IMR-90 (cell line): ENCODE data around the gene SEPTIN8.

Experiments used
- BHLHE40 ChIP-seq: fragments of 150-350 bp; IDR thresholded peaks from 2 replicates; pipeline ENCODE4 v1.6.1; 2016; ENCODE audit warnings: mild to moderate bottlenecking, low read depth, low read length
- CHD1 ChIP-seq: IDR thresholded peaks from 2 replicates; pipeline ENCODE4 v1.6.1; 2012; ENCODE audit warnings: low read depth, low read length, improper control_type of control experiment
- CTCF ChIP-seq: conservative IDR thresholded peaks from 2 replicates; pipeline ENCODE4 v1.5.1; 2012; ENCODE audit warnings: mild to moderate bottlenecking, low read depth, low read length, improper control_type of control experiment
- FOS ChIP-seq: fragments of 150-350 bp; IDR thresholded peaks from 2 replicates; pipeline ENCODE4 v1.6.1; 2016; ENCODE audit warnings: low read depth, low read length
- MAFK ChIP-seq: IDR thresholded peaks from 2 replicates; pipeline ENCODE4 v1.6.1; 2012; ENCODE audit warnings: low read depth, low read length, improper control_type of control experiment
- POLR2A ChIP-seq: IDR thresholded peaks from 2 replicates; pipeline ENCODE4 v1.6.1; 2012; ENCODE audit warnings: mild to moderate bottlenecking, low read depth, low read length
- RAD21 ChIP-seq: IDR thresholded peaks from 2 replicates; pipeline ENCODE4 v1.6.1; 2012; ENCODE audit warnings: low read length, improper control_type of control experiment
- RCOR1 ChIP-seq: IDR thresholded peaks from 2 replicates; pipeline ENCODE4 v1.6.1; 2012; ENCODE audit warnings: mild to moderate bottlenecking, low read length, improper control_type of control experiment; ENCODE audit not compliant: insufficient replicate concordance
- RFX5 ChIP-seq: IDR thresholded peaks from 2 replicates; pipeline ENCODE4 v1.8.0; 2012; ENCODE audit warnings: low read depth, mild to moderate bottlenecking, low read length, moderate library complexity
- USF2 ChIP-seq: fragments of 150-350 bp; IDR thresholded peaks from 2 replicates; pipeline ENCODE4 v1.6.1; 2017; ENCODE audit warnings: mild to moderate bottlenecking, antibody characterized with exemption, low read length, low read depth

GRCh38 chr5:132782101-132782500 lies 5.1 kb upstream of the SEPTIN8 start:
- TF ChIP-seq CTCF (no peak), USF2 (no peak), MAFK (no peak), RFX5 (no peak), CHD1 (no peak), FOS (peak; percentile 58), RCOR1 (no peak), RAD21 (no peak), POLR2A (no peak), BHLHE40 (peak; percentile 70)
